ENCODE data around the gene TBC1D2.

GRCh38 chr9:98208635-98209034 is 46.8 kb downstream of the TBC1D2 start:
- TF ChIP-seq GATA2 (IDR thresholded peaks at IDR 0.05; ENCODE audit: low read depth, low read length) = no peak
- TF ChIP-seq GATA3 (IDR thresholded peaks at IDR 0.05; ENCODE audit: low read depth, low read length) = no peak
